K562 (cell line): ENCODE data around the gene MCM7. TPM values are rescaled to one million over a fixed set of nuclear protein-coding genes. Genes with fewer than 3 reads are reported as not detected.

Experiments used
- ADNP ChIP-seq: fragments of 200-800 bp; sonication (Bioruptor generic); IDR thresholded peaks from 2 replicates; pipeline ENCODE4 v1.6.1; 2016; ENCODE audit warnings: missing genetic modification characterization, missing compliant biosample characterization
- ARID2 ChIP-seq: fragments of 450-650 bp; IDR thresholded peaks from 2 replicates; pipeline ENCODE4 v1.6.1; 2017; ENCODE audit warnings: antibody characterized with exemption, mild to moderate bottlenecking
- ATF7 ChIP-seq: fragments of 450-650 bp; IDR thresholded peaks from 2 replicates; pipeline ENCODE4 v1.7.1; 2014; ENCODE audit warnings: mild to moderate bottlenecking, moderate library complexity
- BHLHE40 ChIP-seq: IDR thresholded peaks from 2 replicates; pipeline ENCODE4 v1.6.1; 2011; ENCODE audit warnings: low read length, improper control_type of control experiment
- CREB3 ChIP-seq: fragments of 450-650 bp; conservative IDR thresholded peaks from 2 replicates; pipeline ENCODE4 v1.6.1; 2016; ENCODE audit warnings: missing genetic modification characterization, low read depth, mild to moderate bottlenecking, missing compliant biosample characterization, moderate library complexity
- CSDE1 ChIP-seq, 2 experiments: fragments of 450-650 bp; IDR thresholded peaks; 2 replicates each; pipeline ENCODE4 v1.6.1; 2016; ENCODE audit warnings: mild to moderate bottlenecking in 1 of 2
- FOXA1 ChIP-seq: fragments of 450-650 bp; IDR thresholded peaks from 2 replicates; pipeline ENCODE4 v1.6.1; 2016; ENCODE audit warnings: mild to moderate bottlenecking, borderline replicate concordance
- GABPB2 ChIP-seq: fragments of 250-450 bp; sonication (Bioruptor Pico); conservative IDR thresholded peaks from 2 replicates; pipeline ENCODE4 v1.5.1; 2021; ENCODE audit warnings: mild to moderate bottlenecking
- KLF16 ChIP-seq: IDR thresholded peaks from 2 replicates; pipeline ENCODE4 v1.6.1; 2016; ENCODE audit warnings: antibody characterized with exemption
- MYC ChIP-seq, 2 experiments: fragments of 250-450 bp in 1 of 2; sonication (Bioruptor Pico) in 1 of 2; IDR thresholded peaks; 2 replicates each; pipeline versions ENCODE4 v1.5.1 to v1.6.1; 2012 to 2021; ENCODE audit warnings: low read depth in 2 of 2, borderline replicate concordance in 1 of 2, improper control_type of control experiment in 1 of 2, low read length in 1 of 2, mild to moderate bottlenecking in 1 of 2, moderate library complexity in 1 of 2
- NCOA6 ChIP-seq: fragments of 450-650 bp; IDR thresholded peaks from 2 replicates; pipeline ENCODE4 v1.6.1; 2017; ENCODE audit warnings: mild to moderate bottlenecking
- NONO ChIP-seq, 2 experiments: fragments of 200-400 bp in 1 of 2; fragments of 450-650 bp in 1 of 2; formaldehyde crosslinking in 1 of 2; IDR thresholded peaks; 2 replicates each; pipeline ENCODE4 v1.6.1; 2017; ENCODE audit warnings: low read depth in 2 of 2, mild to moderate bottlenecking in 2 of 2, moderate library complexity in 2 of 2, low read length in 1 of 2
- OTX1 ChIP-seq: fragments of 450-650 bp; formaldehyde crosslinking; IDR thresholded peaks from 2 replicates; pipeline ENCODE4 v1.4.0; 2022; ENCODE audit warnings: mild to moderate bottlenecking
- PHB2 ChIP-seq: fragments of 450-650 bp; IDR thresholded peaks from 2 replicates; pipeline ENCODE4 v1.6.1; 2017; ENCODE audit warnings: low read depth
- PHTF2 ChIP-seq: fragments of 250-450 bp; sonication (Bioruptor Pico); IDR thresholded peaks from 2 replicates; pipeline ENCODE4 v1.5.0; 2021; ENCODE audit warnings: mild to moderate bottlenecking
- SNAPC5 ChIP-seq: fragments of 250-450 bp; sonication (Bioruptor Pico); IDR thresholded peaks from 2 replicates; pipeline ENCODE4 v1.8.0; 2021; ENCODE audit warnings: moderate library complexity, mild to moderate bottlenecking, inconsistent platforms
- XRCC3 ChIP-seq: fragments of 450-650 bp; IDR thresholded peaks from 2 replicates; pipeline ENCODE4 v1.6.1; 2017; ENCODE audit warnings: mild to moderate bottlenecking, moderate library complexity
- ZC3H11A ChIP-seq: IDR thresholded peaks from 2 replicates; pipeline ENCODE4 v1.6.1; 2012; ENCODE audit warnings: low read depth, low read length, improper control_type of control experiment
- ZFP30 ChIP-seq: fragments of 250-450 bp; sonication (Bioruptor Pico); IDR thresholded peaks from 2 replicates; pipeline ENCODE4 v1.8.0; 2022; ENCODE audit warnings: moderate library complexity, mild to moderate bottlenecking, inconsistent platforms, borderline replicate concordance
- ZNF134 ChIP-seq: fragments of 250-450 bp; sonication (Bioruptor Pico); conservative IDR thresholded peaks from 2 replicates; pipeline ENCODE4 v1.4.0; 2020
- ZNF324 ChIP-seq: fragments of 250-450 bp; sonication (Bioruptor Pico); IDR thresholded peaks from 2 replicates; pipeline ENCODE4 v1.4.0; 2020; ENCODE audit warnings: mild to moderate bottlenecking
- ZNF75A ChIP-seq: fragments of 450-650 bp; formaldehyde crosslinking; IDR thresholded peaks from 2 replicates; pipeline ENCODE4 v1.4.0; 2020; ENCODE audit warnings: mild to moderate bottlenecking
- polyA plus RNA-seq, 8 experiments: library from polyadenylated mRNA; depleted of rRNA in 4 of 8; stranded (reverse) in 5 of 8; unstranded in 3 of 8; fragments of >200 nt; fragmentation: Nextera tagmentation in 2 of 8; fragmentation: Illumina TruSeq in 1 of 8; extraction: Ambion mirVana in 2 of 8; extraction: Trizol in 1 of 8; gene quantifications; 2 replicates each; pipeline versions ENCODE4 v1.2.1 to v1.2.3, GENCODE V29; 2011 to 2014; ENCODE audit warnings: inconsistent platforms in 1 of 8, missing spikeins in 1 of 8
- total RNA-seq, 7 experiments: library from RNA; depleted of rRNA in 6 of 7; stranded (reverse); fragments of >200 nt in 6 of 7; fragmentation: Illumina TruSeq in 2 of 7; extraction: Trizol in 2 of 7; gene quantifications; 2 replicates each; pipeline versions ENCODE4 v1.2.1 to v1.2.3, GENCODE V29; 2011 to 2021; ENCODE audit warnings: low replicate concordance in 1 of 7
- TF ChIP-seq, protein P1 (sequence below): sonication (generic); formaldehyde crosslinking; IDR thresholded peaks from 2 replicates; pipeline ENCODE4 v1.8.0; 2022; ENCODE audit warnings: mild to moderate bottlenecking, low read depth, missing genetic modification reagents
- TF ChIP-seq, protein P2 (sequence below), 2 experiments: fragments of 200-800 bp in 1 of 2; sonication (Bioruptor generic) in 1 of 2; sonication (generic) in 1 of 2; formaldehyde crosslinking in 1 of 2; IDR thresholded peaks in 1 of 2; conservative IDR thresholded peaks in 1 of 2; 2 replicates each; pipeline versions ENCODE4 v1.5.0 to v1.6.1; 2016 to 2020; ENCODE audit warnings: missing compliant biosample characterization in 1 of 2, missing genetic modification characterization in 1 of 2, missing genetic modification reagents in 1 of 2
- TF ChIP-seq, protein P3 (sequence below): sonication (generic); formaldehyde crosslinking; IDR thresholded peaks from 2 replicates; pipeline ENCODE4 v1.9.0; 2022; ENCODE audit warnings: mild to moderate bottlenecking, missing genetic modification reagents

Gene MCM7
- total and polyA plus RNA-seq, 9 of the 15 experiments (the other 6 are each of a cell fraction or from before 2014, with no cell fraction given): 329 to 856 (median 437) TPM

DNA sequence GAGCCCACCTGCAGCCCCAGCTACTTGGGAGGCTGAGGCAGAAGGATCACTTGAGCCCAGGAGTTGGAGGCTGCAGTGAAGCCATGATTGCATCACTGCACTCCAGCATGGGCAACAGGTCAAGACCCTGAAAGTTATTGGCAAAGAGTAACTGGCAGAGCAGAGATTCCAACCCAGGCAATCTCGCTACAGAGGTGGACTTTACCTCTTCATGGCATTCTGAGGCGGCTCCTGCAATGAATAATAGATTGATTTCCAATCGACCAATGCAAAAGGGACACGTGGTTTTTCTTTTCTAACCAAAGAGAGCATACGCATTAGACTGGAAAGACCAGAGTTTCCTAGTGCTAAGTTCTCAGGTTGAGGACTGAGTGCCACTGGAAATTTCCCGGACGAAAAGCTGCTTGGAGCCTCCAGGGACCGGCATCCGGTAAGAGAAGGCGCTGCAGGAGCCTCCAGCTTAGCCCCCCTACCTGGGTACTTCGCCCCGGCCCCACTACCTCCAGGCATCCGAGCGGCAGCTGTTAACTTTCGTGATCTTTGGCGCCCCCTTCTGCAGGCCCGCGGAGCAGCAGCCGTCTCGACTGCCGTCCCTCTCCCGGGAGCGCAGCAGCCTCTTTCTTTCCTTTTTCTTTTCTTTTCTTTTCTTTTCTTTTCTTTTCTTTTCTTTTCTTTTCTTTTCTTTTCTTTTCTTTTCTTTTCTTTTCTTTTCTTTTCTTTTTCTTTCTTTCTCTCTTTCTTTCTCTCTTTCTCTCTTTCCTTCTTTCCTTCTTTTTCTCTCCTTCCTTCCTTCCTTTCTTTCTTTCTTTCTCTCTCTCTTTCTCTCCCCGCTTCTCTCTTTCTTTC lies 29.6 kb upstream of the MCM7 start (continued):
- TF ChIP-seq CREB3 (tag): no peak
- TF ChIP-seq, protein P1, sequence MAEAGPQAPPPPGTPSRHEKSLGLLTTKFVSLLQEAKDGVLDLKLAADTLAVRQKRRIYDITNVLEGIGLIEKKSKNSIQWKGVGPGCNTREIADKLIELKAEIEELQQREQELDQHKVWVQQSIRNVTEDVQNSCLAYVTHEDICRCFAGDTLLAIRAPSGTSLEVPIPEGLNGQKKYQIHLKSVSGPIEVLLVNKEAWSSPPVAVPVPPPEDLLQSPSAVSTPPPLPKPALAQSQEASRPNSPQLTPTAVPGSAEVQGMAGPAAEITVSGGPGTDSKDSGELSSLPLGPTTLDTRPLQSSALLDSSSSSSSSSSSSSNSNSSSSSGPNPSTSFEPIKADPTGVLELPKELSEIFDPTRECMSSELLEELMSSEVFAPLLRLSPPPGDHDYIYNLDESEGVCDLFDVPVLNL: no peak
- no peak for TF ChIP-seq ZNF324 (CRISPR knock-in tag)
- TF ChIP-seq ZC3H11A: peak; percentile 38; the same call in 1 of the 2 replicates
- no peak for TF ChIP-seq FOXA1
- TF ChIP-seq, protein P2, sequence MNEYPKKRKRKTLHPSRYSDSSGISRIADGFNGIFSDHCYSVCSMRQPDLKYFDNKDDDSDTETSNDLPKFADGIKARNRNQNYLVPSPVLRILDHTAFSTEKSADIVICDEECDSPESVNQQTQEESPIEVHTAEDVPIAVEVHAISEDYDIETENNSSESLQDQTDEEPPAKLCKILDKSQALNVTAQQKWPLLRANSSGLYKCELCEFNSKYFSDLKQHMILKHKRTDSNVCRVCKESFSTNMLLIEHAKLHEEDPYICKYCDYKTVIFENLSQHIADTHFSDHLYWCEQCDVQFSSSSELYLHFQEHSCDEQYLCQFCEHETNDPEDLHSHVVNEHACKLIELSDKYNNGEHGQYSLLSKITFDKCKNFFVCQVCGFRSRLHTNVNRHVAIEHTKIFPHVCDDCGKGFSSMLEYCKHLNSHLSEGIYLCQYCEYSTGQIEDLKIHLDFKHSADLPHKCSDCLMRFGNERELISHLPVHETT (CRISPR knock-in tag; conservative IDR thresholded peaks at IDR 0.05 in 1 of 2, IDR thresholded peaks at IDR 0.05 in 1 of 2): no peak
- TF ChIP-seq ATF7: 0 out of 2 replicates have a peak, but pooled peaks have one; percentile 17
- no peak for TF ChIP-seq XRCC3
- TF ChIP-seq ARID2: peak; percentile 77; the same call in 1 of the 2 replicates
- TF ChIP-seq BHLHE40: peak; percentile 33; the same call in 1 of the 2 replicates
- no peak for TF ChIP-seq ZNF134
- TF ChIP-seq GABPB2: no peak
- TF ChIP-seq KLF16: peak; percentile 46; the same call in 1 of the 2 replicates
- no peak for TF ChIP-seq CSDE1 (IDR thresholded peaks at IDR 0.05)
- TF ChIP-seq SNAPC5 (CRISPR knock-in tag): no peak
- peak; percentile 84 for TF ChIP-seq PHB2
- TF ChIP-seq NONO (IDR thresholded peaks at IDR 0.05; ENCODE audit: low read depth in 2 of 2, low read length in 1 of 2): no peak
- no peak for TF ChIP-seq ADNP (tag)
- TF ChIP-seq ZFP30 (CRISPR knock-in tag): no peak
- TF ChIP-seq ZNF75A: 0 out of 2 replicates have a peak, but pooled peaks have one; percentile 33
- TF ChIP-seq, protein P3, sequence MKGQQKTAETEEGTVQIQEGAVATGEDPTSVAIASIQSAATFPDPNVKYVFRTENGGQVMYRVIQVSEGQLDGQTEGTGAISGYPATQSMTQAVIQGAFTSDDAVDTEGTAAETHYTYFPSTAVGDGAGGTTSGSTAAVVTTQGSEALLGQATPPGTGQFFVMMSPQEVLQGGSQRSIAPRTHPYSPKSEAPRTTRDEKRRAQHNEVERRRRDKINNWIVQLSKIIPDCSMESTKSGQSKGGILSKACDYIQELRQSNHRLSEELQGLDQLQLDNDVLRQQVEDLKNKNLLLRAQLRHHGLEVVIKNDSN (CRISPR knock-in tag): peak; percentile 58
- no peak for TF ChIP-seq MYC (IDR thresholded peaks at IDR 0.05; ENCODE audit: low read depth, low read length)
- TF ChIP-seq MYC (CRISPR knock-in tag; IDR thresholded peaks at IDR 0.05; ENCODE audit: borderline replicate concordance, low read depth): no peak
- no peak for TF ChIP-seq OTX1
- no peak for TF ChIP-seq NCOA6
- TF ChIP-seq PHTF2 (CRISPR knock-in tag): no peak
